DLD1 (cell line): Measurements from ENCODE around the gene MYLK4.

Source experiments
- in situ Hi-C: cut with HindIII; loops from 2 replicates; pipeline ENCODE4 v1.10.0; 2017; ENCODE audit warnings: low sequenced_read_pairs

The MYLK4 gene

DNA sequence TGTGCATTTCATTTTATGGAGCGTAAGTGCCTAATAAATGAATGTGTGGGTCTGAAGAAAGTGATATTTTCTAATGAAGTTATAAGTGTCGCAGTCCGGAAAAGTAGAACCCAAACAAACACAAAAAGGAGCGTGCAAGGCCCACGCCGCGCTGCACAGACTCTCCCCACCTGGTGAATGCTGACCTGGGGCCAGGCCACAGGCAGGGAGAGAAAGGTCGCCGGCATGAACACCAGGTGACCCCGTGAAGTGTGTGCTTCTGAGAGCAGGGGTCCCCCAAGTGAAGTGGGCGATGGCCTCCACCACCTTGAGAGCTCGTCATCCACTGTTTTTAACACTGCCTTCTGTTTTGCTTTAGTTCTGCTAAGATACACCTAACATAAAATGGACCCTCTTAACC is 114.8 kb downstream of the MYLK4 start:
- in situ Hi-C loops = loop anchor here (25.0 kb wide), 1 partner anchor 174 kb away; no protein-coding TSS in a partner anchor

DNA sequence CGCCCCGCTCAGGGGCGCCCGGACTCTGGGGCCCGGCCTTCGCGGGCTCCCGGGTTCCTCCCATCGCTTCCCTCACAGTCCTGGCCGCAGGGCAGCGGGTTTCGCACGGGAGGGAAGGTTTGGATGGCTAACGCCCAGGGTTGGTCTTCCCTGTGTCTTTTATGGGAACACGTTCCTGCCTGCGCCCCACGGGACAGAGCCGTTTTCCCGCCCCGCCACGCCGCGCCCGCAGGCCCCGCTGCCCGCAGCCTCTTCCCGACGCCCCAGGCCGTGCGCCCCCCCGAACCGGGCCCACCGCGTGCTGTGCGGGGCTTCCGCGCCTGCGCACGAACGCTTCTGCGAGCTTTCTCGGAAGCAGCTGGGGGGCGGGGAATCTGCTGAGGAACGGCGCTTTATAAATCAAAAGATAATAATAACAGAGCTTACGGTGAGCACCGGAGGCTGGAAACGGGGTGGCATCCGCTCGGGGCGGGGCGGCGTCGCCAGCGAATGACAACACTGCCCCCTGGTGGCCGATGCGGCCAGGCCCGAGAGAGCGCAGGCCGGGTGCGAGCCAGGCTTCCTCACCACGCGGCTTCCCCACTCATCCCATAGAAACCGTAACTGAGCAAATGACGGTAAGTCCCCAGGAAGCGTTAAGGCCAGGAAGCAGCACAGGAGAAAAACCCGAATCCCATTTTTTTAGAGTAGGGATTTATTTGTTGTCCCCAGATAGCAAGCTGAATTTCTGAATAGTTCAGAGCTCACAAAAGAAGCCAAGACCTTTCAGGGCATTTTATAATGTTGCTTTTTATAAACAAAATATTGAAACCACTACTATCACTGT is 116.4 kb downstream of the MYLK4 start:
- in situ Hi-C loops = loop anchor here (25.0 kb wide), 1 partner anchor 172 kb away; no protein-coding TSS in a partner anchor

DNA sequence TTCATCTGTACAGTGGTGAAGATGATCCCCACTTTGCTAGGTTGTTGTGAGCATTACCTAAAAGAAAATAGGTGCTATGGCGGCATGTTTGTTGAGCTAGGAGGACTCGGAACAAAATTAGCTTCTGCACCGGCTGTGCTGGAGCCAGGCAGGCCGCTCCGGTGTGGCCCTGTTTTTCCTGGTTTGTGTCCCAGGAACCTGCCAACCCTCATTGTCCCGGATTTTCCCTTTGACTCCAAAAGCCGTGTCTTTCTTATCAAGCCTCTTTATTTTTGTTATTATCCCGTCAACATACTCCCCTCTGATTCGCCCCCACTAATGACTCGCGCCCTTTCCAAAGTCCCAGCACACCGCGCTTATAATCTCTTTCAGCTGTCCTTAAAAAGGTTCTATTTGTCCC is 117.0 kb downstream of the MYLK4 start:
- in situ Hi-C loops = loop anchor here (25.0 kb wide), 1 partner anchor 171 kb away; no protein-coding TSS in a partner anchor

DNA sequence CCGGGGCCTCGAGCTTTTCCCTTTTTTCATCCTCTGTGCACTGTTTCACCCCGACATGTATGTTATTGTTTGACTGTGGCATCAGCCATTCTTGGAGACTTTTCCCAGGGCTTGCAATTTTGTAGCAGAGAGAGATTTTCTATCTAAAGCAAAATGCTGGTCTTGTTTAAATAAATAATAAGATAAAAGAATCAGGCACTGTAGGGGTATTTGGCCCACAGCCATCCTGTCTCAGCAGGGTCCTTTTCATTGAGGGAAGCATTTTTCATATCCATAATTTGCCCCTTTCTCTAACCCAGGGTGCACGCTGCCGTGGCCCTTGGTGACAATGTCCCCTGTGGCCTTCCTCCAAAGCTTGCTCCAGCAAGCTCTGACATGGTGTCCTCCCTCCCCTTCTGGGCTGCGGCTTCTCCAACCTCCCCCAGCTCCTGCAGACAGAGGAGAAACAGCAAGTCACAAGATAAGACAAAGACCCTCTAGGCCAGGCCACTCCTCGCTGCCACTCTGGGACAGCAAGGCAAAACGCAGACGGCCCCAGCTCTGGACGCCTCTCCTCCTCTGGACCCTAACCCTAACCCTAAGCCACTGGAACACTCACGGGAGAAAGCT is 117.6 kb downstream of the MYLK4 start:
- in situ Hi-C loops = loop anchor here (25.0 kb wide), 1 partner anchor 171 kb away; no protein-coding TSS in a partner anchor

DNA sequence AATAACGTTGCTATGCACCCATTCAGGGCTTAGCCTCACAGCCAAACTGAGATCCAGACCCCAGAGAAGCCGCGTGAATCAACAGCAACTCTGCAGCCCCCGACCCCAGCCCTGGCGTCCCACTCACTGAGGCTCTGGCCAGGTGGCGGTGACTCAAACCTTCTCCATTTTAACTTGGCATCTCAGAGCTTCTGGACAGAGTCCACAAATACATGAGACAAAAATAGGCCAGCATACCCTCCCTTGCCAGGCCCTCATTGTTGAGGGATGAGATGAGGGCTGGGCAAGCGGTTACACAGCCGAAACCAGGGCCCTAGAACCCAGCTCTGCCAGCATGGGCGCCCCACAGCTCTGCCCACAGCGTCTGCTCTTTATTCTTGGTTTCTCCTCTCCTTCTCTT is 118.4 kb downstream of the MYLK4 start:
- in situ Hi-C loops = loop anchor here (25.0 kb wide), 1 partner anchor 170 kb away; no protein-coding TSS in a partner anchor

DNA sequence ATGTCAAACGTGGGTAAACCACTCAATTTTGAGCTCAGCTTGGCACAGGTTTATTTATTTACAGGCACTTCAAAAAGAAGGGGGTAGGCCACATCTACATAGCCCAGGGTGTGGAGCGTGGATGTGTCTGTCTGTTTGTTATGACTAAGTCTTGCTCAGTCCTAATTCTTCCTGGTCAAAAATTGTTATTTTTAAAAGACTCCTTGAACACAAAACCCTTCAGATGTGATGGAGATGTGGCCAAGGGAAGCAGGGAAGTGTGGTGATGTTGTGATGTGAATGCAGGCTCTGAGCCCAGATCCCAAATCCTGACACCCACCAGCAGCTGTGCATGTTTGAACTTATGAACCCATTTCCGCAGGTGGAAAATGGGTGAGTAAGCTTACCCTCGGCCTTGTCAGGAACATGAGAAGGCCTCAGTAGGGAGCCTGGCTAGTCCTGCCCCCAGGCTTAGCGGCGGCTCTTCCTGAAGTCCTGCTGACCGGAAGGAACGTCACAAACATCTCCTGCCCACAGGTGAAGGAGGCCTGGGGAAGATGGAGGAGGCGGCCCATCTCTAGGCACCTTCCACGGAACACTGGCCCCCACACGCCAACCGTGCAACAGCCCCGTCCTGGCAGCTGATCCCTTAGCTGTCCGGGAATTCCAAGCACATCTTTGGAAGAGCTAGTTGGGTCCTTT is 119.7 kb downstream of the MYLK4 start:
- in situ Hi-C loops = loop anchor here (25.0 kb wide), 1 partner anchor 169 kb away; no protein-coding TSS in a partner anchor

DNA sequence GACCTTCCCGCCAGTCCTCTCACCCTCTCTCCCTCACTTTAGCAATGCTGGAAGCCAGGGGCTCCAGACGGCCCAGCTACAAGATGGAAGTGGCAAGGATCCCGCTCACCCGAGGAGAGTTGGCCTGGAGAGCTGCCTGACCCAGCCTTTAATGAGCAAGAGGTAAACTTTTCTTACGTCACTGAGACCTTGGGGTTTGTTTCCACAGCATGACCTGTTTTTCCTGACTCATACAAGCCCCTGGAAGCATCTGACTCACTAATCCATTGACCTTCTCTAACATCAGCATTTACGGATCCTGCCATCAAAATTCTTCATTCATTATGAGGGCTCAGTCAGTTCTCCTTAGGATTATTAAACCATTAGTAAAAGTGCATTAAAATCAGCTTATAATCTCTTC is 120.4 kb downstream of the MYLK4 start:
- in situ Hi-C loops = loop anchor here (25.0 kb wide), 1 partner anchor 168 kb away; no protein-coding TSS in a partner anchor

DNA sequence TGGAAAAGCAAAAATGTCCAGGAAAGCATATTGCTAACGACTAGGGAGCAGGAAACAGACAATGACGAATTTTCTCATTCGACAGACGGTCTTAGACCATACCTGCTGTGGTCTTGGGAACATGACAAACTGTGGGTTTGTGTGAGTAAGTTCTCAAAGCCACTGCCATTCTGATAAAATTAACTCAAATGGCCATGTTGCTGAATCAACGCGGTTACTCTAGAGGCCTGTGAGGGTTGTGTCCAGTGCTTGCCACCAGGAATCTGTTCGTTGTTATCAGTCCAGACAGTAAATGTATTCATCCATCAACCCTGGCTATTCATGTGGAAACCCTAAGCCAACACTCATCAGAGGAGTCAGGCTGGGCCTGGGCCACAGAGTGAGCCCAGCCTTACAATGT is 124.3 kb downstream of the MYLK4 start:
- in situ Hi-C loops = loop anchor here (25.0 kb wide), 1 partner anchor 164 kb away; no protein-coding TSS in a partner anchor

DNA sequence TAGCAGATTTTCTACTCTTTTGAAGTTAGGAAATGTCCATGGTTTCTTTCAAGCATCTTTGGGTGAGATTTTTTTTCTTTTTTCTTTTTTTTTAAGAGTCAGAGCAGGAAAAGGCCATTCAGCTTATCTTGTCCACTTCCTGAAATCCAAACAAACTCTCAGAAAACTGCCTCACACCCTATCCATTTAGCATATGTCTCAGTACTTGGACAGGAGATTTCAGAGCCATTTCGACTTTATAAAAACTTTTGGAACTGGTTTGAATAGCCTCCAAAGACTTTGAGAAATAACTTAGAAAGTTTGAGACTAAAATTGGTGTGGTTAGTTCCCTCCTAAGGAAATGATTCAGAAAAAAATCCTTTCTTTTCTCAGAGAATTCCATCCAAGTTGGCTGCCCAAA is 125.1 kb downstream of the MYLK4 start:
- in situ Hi-C loops = loop anchor here (25.0 kb wide), 1 partner anchor 163 kb away; no protein-coding TSS in a partner anchor

DNA sequence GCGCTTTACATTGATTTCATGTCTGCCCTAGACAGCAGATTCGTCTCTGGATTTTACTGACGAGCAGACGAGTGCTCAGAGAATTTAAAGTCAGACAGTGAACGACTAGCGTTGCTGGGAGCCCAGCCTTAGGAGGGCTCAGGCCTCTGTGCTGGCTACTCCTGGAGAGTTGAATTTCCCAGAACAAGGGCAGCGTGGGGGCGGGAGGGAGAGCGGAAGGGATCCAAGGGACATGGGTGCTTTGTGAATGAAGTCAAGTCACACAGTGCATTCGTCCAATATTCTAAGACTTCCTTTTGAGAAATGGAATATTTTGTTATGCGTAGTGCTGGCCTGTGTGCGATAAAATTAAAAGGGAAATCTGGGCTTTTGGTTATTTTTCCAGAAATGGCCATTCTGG is 126.5 kb downstream of the MYLK4 start:
- in situ Hi-C loops = no loop called here

DNA sequence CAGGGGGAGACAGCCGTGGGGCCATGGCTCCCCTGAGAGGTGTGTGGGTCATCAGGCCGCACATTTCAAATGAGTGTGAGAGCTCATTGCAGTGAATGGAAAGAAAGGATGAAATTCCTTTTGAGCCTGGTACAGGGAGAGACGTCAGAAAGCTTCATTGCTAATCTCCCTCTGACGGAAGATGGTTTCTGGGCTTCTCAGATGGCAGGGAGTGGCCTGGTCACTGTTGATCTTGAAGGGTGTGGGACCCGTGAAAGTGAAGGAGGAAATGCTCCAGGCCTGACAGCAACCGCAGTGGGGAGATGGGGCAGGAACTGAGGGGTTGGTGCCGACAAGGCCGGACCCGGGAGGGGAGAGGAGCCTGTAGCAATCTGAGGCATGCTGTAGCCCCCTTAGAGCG is 127.4 kb downstream of the MYLK4 start:
- in situ Hi-C loops = no loop called here

DNA sequence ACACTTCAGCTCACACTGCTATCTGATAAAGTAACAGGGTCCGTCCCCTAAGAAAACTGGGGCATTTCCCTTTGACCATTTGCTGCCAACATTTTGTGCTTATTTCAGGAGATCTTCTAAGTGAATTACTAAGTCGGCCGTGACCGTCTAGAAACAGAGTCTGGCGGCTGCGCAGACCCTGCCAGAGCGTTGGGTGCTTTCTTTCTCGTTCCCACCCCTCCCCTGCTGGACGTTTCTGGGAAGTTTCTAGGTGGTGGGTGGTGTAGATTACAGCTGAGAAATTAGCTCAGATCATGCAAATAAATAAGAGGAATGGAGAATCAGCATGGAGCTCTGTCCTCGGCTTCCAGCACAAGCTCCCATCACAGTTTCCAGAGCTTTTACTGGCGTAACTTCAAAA is 128.1 kb downstream of the MYLK4 start:
- in situ Hi-C loops = no loop called here

DNA sequence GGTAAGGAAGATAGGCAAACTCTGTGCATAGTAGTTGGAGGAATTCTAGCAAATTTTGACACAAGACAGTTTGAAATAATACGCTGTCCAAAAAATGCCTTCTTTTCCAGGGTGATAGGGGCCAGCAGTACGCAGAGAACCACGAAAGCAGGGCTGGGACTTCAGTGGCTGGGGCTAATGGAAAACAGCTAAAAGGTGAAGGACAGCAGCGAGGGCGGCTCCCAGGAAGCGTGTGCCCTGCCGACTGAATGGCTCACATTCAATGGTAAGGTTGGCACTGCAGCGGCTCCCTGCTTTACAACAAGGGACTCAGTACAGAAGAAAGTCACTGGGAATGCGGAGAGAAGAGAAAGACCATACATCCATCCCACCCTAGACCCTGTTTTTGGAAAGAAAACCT is 131.1 kb downstream of the MYLK4 start:
- in situ Hi-C loops = no loop called here

DNA sequence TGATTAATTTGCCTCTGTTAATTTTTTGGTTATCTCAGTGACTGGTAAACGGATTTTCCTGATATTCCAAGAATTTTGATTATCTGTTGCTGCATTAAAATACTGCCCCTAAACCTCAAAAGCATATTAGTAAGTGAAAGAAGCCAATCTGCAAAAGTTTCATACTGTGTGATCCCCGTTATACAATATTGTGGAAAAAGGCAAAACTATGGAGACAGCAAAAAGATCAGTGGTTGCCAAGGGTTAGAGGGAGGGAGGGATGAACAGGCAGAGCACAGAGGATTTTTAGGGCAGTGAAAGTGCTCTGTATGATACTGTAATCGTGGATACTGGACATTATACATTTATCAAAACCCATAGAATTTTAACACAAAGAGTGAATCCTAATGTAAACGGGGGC is 133.0 kb downstream of the MYLK4 start:
- in situ Hi-C loops = no loop called here

DNA sequence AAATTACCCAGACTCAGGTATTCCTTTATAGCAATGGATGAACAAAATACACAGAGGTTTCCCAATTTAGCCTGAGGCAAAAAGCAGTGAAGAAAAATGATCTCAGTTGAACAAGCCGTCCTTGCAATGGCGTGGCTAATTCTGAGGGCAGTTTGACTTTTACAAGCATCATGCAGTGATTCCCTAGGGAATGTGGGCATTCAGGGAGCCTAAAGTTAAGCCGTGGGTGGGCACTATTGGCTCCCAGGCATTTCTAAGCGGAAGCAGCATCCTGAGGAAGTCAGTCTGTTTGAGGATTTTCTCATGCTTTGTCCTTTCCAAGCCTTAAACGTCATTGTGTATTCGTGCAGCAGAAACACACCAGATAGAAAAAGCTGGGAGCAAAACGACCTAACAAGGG is 133.9 kb downstream of the MYLK4 start:
- in situ Hi-C loops = no loop called here

DNA sequence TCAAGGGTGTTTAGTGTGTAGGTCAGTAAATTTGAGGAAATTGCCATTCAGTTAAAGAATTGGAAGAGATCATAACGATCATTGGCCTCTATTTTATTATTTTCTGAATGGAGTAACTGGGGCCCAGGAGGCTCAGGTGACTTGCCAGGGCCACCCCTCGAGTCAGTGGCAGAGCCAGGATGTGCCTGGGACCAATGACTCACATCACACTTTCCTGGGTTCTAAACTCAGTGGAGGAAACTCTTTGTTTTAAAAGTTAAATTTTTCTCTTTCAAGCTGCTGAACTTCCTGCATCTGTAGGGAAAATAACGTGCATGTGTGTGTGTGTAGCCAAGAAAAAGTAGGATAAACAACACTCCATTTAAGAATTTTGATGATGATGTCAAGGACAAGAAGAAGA is 135.5 kb downstream of the MYLK4 start:
- in situ Hi-C loops = no loop called here

DNA sequence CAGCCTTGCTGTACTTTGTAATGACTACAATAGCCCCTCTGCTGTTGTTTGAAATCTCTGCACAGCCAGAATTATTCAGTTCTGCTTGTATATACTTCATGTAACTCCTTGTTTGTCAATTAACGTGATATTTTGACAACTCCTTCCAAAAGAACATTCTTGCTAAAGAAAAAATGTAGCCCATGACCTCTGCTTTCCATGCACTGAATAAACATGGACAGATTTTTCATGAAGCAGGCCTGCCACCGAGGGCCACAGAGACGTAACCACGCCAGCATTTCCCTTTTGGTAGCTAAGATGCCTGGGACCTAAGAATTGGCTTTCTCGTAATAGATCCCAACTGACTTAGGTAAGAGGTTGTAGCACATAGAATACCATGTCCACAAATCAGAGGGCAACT is 135.9 kb downstream of the MYLK4 start:
- in situ Hi-C loops = no loop called here

DNA sequence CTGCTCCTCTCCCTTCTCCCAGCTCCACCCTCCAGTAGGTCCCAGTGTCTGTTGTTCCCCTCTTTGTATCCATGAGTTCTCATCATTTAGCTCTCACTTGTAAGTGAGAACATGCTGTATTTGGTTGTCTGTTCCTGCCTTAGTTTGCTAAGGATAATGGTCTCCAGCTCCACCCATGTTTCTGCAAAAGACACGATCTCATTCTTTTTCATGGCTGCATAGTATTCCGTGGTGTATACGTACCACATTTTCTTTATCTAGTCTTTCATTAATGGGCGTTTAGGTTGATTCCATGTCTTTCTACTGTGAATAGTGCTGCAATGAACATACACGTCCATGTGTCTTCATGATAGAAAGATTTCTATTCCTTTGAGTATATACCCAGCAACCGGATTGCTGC is 136.6 kb downstream of the MYLK4 start:
- in situ Hi-C loops = no loop called here
